ENCODE measurements around the gene DICER1. TPM values are rescaled to one million over a fixed set of nuclear protein-coding genes. Genes with fewer than 3 reads are reported as not detected.

The DICER1 gene
- total and polyA plus RNA-seq, 2 donors (not counting 3 experiments of a cell fraction or from before 2014, with no cell fraction given), result 8.3 to 43.6 TPM

GRCh38 chr14:95045836-95046430 lies 111.4 kb downstream of the DICER1 start:
- TF ChIP-seq POLR2A (IDR thresholded peaks at IDR 0.05; ENCODE audit: low read depth, low read length), result no peak
- no peak for TF ChIP-seq GATA2 (IDR thresholded peaks at IDR 0.05; ENCODE audit: insufficient read depth, insufficient read length, low read depth, low read length)
- no peak for TF ChIP-seq JUN (IDR thresholded peaks at IDR 0.05; ENCODE audit: borderline replicate concordance, insufficient read depth, insufficient read length, low read depth)
- TF ChIP-seq, protein P1, sequence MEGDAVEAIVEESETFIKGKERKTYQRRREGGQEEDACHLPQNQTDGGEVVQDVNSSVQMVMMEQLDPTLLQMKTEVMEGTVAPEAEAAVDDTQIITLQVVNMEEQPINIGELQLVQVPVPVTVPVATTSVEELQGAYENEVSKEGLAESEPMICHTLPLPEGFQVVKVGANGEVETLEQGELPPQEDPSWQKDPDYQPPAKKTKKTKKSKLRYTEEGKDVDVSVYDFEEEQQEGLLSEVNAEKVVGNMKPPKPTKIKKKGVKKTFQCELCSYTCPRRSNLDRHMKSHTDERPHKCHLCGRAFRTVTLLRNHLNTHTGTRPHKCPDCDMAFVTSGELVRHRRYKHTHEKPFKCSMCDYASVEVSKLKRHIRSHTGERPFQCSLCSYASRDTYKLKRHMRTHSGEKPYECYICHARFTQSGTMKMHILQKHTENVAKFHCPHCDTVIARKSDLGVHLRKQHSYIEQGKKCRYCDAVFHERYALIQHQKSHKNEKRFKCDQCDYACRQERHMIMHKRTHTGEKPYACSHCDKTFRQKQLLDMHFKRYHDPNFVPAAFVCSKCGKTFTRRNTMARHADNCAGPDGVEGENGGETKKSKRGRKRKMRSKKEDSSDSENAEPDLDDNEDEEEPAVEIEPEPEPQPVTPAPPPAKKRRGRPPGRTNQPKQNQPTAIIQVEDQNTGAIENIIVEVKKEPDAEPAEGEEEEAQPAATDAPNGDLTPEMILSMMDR (IDR thresholded peaks at IDR 0.05; ENCODE audit: extremely low read depth in 1 of 2, insufficient read depth in 1 of 2, low read depth in 1 of 2, low read length in 2 of 2), result no peak
- TF ChIP-seq FOS (IDR thresholded peaks at IDR 0.05; ENCODE audit: borderline replicate concordance, insufficient read depth, low read length), result no peak
- no peak for TF ChIP-seq POLR2AphosphoS5 (IDR thresholded peaks at IDR 0.05; ENCODE audit: insufficient read depth, low read depth, low read length)
- no peak for TF ChIP-seq EZH2 (IDR thresholded peaks at IDR 0.05; ENCODE audit: borderline replicate concordance, low read depth, low read length, severe bottlenecking)
- no peak overlapping the region for H3K27ac ChIP-seq (ENCODE audit: insufficient read depth, low read depth, low read length)
- intact Hi-C loops (cut with micrococcal nuclease), result no loop called here
- H3K9me1 ChIP-seq (replicated peaks; ENCODE audit: control insufficient read depth, extremely low read depth, insufficient read depth, low read length), result no peaks in the 10 kb centered on the region
- ChIA-PET CTCF (no interaction called here), POLR2A (no interaction called here)
- H2AFZ ChIP-seq (ENCODE audit: low read depth, low read length), result no peak overlapping the region
- H3K79me2 ChIP-seq (ENCODE audit: control insufficient read depth, insufficient read depth, low read length), result no peaks in the 10 kb centered on the region
- H3K9ac ChIP-seq (replicated peaks; ENCODE audit: extremely low read depth, insufficient read depth, low read length), result no peak overlapping the region
- BruUV-seq (replicated peaks), result no TSS peak
- dilution Hi-C loops (cut with MboI; ENCODE audit: extremely low pct_ligation_motif_present, low sequenced_read_pairs), result no loop called here
- H3K4me3 ChIP-seq (replicated peaks in 1 of 3; ENCODE audit: insufficient read depth in 1 of 3, low read depth in 1 of 3, low read length in 3 of 3), result no peak overlapping the region
- H3K4me2 ChIP-seq (ENCODE audit: insufficient read depth, low read length), result no peak overlapping the region
- no peaks in the 10 kb centered on the region for H3K9me3 ChIP-seq (replicated peaks; ENCODE audit: control insufficient read depth, insufficient read depth, low read length)
- DNase-seq (ENCODE audit: low read depth, low spot score) (no peak), FAIRE-seq (no peak)
- no peaks in the 10 kb centered on the region for H3K4me1 ChIP-seq (ENCODE audit: control insufficient read depth, extremely low read depth, insufficient read depth, low read length)
- H3K27me3 ChIP-seq (ENCODE audit: control insufficient read depth in 2 of 2, insufficient read depth in 2 of 2, low read length in 2 of 2), result no peaks in the 10 kb centered on the region
- no peaks in the 10 kb centered on the region for H4K20me1 ChIP-seq (replicated peaks; ENCODE audit: control insufficient read depth, extremely low read depth, insufficient read depth, low read length)
- no peaks in the 10 kb centered on the region for H3K36me3 ChIP-seq (ENCODE audit: control insufficient read depth in 2 of 2, extremely low read depth in 1 of 2, insufficient read depth in 2 of 2, low read length in 2 of 2)
